Activated CD8-positive, alpha-beta T cell treated with anti-CD3 and anti-CD28 coated beads for 36 hours (primary cell): Measurements from ENCODE around the gene C17orf67. TPM values are rescaled to one million over a fixed set of nuclear protein-coding genes. Genes with fewer than 3 reads are reported as not detected.

ENCODE experiments used
- ATAC-seq: fragments of 200-7000 bp; cut with Tn5 transposase; one replicate; pipeline ENCODE4 v1.10.0; 2021; ENCODE audit warnings: mild to moderate bottlenecking, moderate library complexity
- CTCF ChIA-PET: fragments of 350-600 bp; sonication (Branson Sonifier 250); formaldehyde crosslinking; loops from one replicate; lab custom pipeline; 2021; ENCODE audit warnings: antibody characterized with exemption; lab: Charles Lee
- POLR2A ChIA-PET: fragments of 350-600 bp; sonication (Branson Sonifier 250); formaldehyde crosslinking; loops from one replicate; lab custom pipeline; 2021; ENCODE audit warnings: antibody characterized with exemption; lab: Charles Lee
- DNase-seq: peaks from one replicate; pipeline ENCODE4 v3.0.0-alpha.2; 2020
- H3K27ac Mint-ChIP-seq: one replicate; pipeline ENCODE4 v1.8.0; 2021; ENCODE audit warnings: mild to moderate bottlenecking, mixed read lengths
- H3K27me3 Mint-ChIP-seq: one replicate; pipeline ENCODE4 v1.8.0; 2021; ENCODE audit warnings: mixed read lengths
- H3K36me3 Mint-ChIP-seq: one replicate; pipeline ENCODE4 v1.8.0; 2021; ENCODE audit warnings: low read depth, mixed read lengths
- H3K4me1 Mint-ChIP-seq: one replicate; pipeline ENCODE4 v1.8.0; 2021; ENCODE audit warnings: low read depth, mixed read lengths
- H3K4me3 Mint-ChIP-seq: one replicate; pipeline ENCODE4 v1.8.0; 2021; ENCODE audit warnings: mild to moderate bottlenecking, moderate library complexity, mixed read lengths
- H3K9me3 Mint-ChIP-seq: one replicate; pipeline ENCODE4 v1.8.0; 2021; ENCODE audit warnings: mixed read lengths
- intact Hi-C: fragments of 100-400 bp; cut with micrococcal nuclease; formaldehyde crosslinking; loops from one replicate; pipeline ENCODE4 v1.10.0; 2022
- total RNA-seq, 2 experiments: library from RNA; stranded (reverse); gene quantifications; one replicate each; pipeline ENCODE4 v1.2.3, GENCODE V29; 2021
- TF ChIP-seq, protein P1 (sequence below): fragments of 200-600 bp; IDR thresholded peaks from one replicate; pipeline ENCODE4 v1.8.0; 2022; ENCODE audit warnings: antibody characterized with exemption, mild to moderate bottlenecking

The C17orf67 gene
- total RNA-seq, 2 experiments from 2014 or later = 2.3 TPM

DNA sequence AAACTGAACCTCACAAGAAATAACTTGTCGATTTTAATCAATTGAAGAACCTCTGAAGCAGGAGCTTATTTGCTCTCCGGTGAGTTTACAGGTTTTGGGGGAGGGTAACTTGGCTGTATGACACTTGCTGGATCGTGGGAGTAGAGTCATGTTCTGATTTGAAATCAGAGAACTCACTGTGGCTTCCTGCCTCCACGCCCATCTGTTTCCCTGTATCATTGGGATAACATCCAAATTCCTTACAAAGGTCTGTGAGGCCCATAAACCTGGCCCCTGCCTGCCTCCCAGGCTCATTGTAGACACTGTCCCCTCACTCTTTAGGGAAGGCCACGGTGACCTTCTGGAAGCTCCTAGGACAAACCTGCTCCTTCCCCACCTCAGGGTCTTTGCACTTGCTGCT is 48.3 kb downstream of the C17orf67 start:
- intact Hi-C loops = no loop called here
- peaks cover 40% of the 10 kb centered on the region for H3K4me1 Mint-ChIP-seq

DNA sequence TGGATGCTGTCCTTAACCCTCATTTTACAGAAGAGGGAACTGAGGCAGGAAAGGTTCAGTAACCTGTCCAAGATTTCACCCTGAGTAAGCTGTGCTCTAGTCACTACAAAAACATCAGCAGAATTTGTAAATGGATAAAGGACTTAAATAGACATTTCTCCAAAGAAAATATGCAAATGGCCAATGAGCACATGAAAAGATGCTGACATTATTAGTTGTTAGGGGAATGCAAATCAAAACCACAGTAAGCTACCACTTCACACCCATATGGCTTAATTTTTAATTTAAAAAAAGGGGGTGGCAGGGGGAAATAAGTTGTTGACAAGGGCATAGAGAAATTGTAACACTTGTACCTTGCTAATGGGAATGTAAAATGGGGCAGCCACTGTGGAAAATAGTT is 51.4 kb downstream of the C17orf67 start:
- Mint-ChIP-seq H3K4me1 (peaks cover 48% of the 10 kb centered on the region), H3K9me3 (peaks cover 2% of the 10 kb centered on the region), H3K27ac (no peak overlapping the region), H3K36me3 (peaks cover 5% of the 10 kb centered on the region), H3K27me3 (no peaks in the 10 kb centered on the region), H3K4me3 (no peak overlapping the region)
- CTCF ChIA-PET = interaction anchor here (0.9 to 4.5 kb wide), 5 partner anchors 11 to 188 kb away, joined by 3 to 58 read pairs (median 42); partner anchors contain the start of gene NOG
- POLR2A ChIA-PET = interaction anchor here (0.6 to 1.0 kb wide), 2 partner anchors 134 to 139 kb away, joined by 3 read pairs; no protein-coding TSS in a partner anchor
- ATAC-seq = no peak
- intact Hi-C loops = no loop called here
- DNase-seq = no peak
- TF ChIP-seq, protein P1, sequence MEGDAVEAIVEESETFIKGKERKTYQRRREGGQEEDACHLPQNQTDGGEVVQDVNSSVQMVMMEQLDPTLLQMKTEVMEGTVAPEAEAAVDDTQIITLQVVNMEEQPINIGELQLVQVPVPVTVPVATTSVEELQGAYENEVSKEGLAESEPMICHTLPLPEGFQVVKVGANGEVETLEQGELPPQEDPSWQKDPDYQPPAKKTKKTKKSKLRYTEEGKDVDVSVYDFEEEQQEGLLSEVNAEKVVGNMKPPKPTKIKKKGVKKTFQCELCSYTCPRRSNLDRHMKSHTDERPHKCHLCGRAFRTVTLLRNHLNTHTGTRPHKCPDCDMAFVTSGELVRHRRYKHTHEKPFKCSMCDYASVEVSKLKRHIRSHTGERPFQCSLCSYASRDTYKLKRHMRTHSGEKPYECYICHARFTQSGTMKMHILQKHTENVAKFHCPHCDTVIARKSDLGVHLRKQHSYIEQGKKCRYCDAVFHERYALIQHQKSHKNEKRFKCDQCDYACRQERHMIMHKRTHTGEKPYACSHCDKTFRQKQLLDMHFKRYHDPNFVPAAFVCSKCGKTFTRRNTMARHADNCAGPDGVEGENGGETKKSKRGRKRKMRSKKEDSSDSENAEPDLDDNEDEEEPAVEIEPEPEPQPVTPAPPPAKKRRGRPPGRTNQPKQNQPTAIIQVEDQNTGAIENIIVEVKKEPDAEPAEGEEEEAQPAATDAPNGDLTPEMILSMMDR = no peak

More for the DNA sequence above, 48.3 kb downstream of the C17orf67 start:
- TF ChIP-seq, protein P1 = no peak
- DNase-seq = peak; percentile 6
- CTCF ChIA-PET = interaction anchor here (1.0 to 3.1 kb wide), 4 partner anchors 22 to 192 kb away, joined by 3 to 12 read pairs (median 3); no protein-coding TSS in a partner anchor
- peak overlapping the region; percentile 77 for H3K27ac Mint-ChIP-seq
- ATAC-seq = no peak
- H3K9me3 Mint-ChIP-seq = peaks cover 2% of the 10 kb centered on the region
- H3K36me3 Mint-ChIP-seq = peaks cover 5% of the 10 kb centered on the region
- H3K4me3 Mint-ChIP-seq = no peak overlapping the region
- POLR2A ChIA-PET = no interaction called here
- no peaks in the 10 kb centered on the region for H3K27me3 Mint-ChIP-seq

DNA sequence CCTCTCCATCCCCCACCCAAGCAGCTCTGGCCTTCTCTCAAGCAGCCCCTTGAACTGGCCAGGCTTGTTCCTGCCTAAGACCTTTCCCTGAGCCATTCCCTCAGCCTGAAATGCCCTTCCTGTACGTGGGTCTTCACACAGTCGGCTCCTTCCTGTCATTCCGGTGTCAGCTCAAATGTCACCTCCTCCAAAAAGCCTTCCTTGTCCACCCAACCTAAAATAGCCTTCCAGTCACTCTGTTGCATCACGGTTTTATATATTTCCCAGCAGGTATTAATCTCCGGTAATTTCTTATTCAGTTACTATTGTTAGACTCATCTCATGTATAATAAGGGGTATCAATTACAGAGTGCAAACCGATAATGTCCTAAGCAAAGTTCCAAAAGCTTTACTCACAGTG is 51.8 kb downstream of the C17orf67 start:
- no peak overlapping the region for H3K27ac Mint-ChIP-seq
- no peak for ATAC-seq
- DNase-seq = no peak
- H3K4me3 Mint-ChIP-seq = no peak overlapping the region
- peaks cover 1% of the 10 kb centered on the region for H3K36me3 Mint-ChIP-seq
- intact Hi-C loops = loop anchor here (2.0 kb wide), 2 partner anchors 67 to 187 kb away; no protein-coding TSS in a partner anchor
- POLR2A ChIA-PET = interaction anchor here (0.6 to 1.0 kb wide), 3 partner anchors 134 to 187 kb away, joined by 3 read pairs; no protein-coding TSS in a partner anchor
- no peaks in the 10 kb centered on the region for H3K9me3 Mint-ChIP-seq
- CTCF ChIA-PET = interaction anchor here (0.9 to 4.5 kb wide), 6 partner anchors 8 to 188 kb away, joined by 3 to 58 read pairs (median 34); partner anchors contain the start of gene NOG
- no peaks in the 10 kb centered on the region for H3K27me3 Mint-ChIP-seq
- H3K4me1 Mint-ChIP-seq = peaks cover 44% of the 10 kb centered on the region
- TF ChIP-seq, protein P1 = no peak

DNA sequence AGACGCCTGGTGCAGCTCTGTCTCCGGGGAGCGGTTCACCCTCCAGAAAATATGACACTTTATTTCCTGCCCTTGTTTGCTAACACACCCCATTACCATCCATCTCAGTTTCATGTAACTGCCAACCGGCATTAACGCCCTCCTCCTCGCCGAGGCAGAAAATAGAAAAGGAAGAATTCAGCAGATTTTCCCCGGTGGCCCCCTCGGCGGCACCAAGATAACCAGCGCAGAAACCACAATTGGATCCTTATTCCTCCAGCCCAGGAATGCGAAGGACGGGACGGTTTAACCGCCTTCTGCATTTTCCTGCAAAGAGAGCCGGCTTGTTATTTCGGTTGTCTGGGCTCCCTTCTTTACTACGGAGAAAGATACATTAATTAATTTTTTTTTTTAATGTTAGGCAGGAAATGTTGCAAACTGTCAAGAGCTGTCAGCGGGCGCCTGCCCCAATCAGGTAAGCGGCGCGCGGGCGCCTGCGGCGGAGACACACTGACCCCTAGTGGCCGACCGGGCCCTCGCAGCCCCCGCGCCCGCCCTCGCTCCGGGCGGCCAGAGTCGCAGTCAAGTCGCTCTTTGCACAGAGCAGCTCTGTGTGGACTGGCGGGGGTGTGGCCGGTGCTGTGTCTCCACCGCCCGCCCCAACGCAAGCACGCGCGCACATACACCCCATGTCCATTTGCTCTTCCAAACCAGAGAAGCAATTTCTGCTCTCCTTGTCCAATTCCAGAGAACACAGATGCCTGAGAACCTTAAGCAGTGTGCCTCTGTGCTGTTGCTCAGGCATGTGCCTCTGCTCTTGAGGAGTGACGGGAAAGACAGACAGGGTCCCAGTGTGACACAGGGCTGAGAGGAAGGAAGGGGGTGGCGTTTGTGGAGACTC is 53.6 kb downstream of the C17orf67 start:
- peak overlapping the region; percentile 75 for H3K4me3 Mint-ChIP-seq
- ChIA-PET CTCF (interaction anchor here (0.6 to 4.5 kb wide), 44 partner anchors 8 to 290 kb away, joined by 3 to 58 read pairs (median 5); partner anchors contain the start of gene NOG), POLR2A (interaction anchor here (0.7 to 1.3 kb wide), 3 partner anchors 19 to 127 kb away, joined by 3 to 5 read pairs (median 4); no protein-coding TSS in a partner anchor)
- intact Hi-C loops = loop anchor here (2.0 kb wide), 2 partner anchors 65 to 185 kb away; no protein-coding TSS in a partner anchor
- no peaks in the 10 kb centered on the region for H3K36me3 Mint-ChIP-seq
- H3K4me1 Mint-ChIP-seq = peaks cover 27% of the 10 kb centered on the region
- H3K27me3 Mint-ChIP-seq = no peaks in the 10 kb centered on the region
- H3K9me3 Mint-ChIP-seq = no peaks in the 10 kb centered on the region
- ATAC-seq (peak; percentile 94), DNase-seq (peak; percentile 89)
- peak overlapping the region; percentile 85 for H3K27ac Mint-ChIP-seq
- TF ChIP-seq, protein P1 = peak; percentile 99
